A673 (cell line): ENCODE data around the gene CRLF1.

Source experiments
- CTCF ChIP-seq: fragments of 300-800, 200-600 bp; sonication (generic); conservative IDR thresholded peaks from 2 replicates; pipeline ENCODE4 v1.5.1; 2017; ENCODE audit warnings: low read depth, mild to moderate bottlenecking, antibody characterized with exemption, low read length, moderate library complexity, mixed read lengths
- EZH2 ChIP-seq: fragments of 200-600 bp; sonication (generic); IDR thresholded peaks from 2 replicates; pipeline ENCODE4 v1.6.1; 2017; ENCODE audit warnings: borderline replicate concordance, low read depth, mild to moderate bottlenecking, mixed read lengths, antibody characterized with exemption, low read length; ENCODE audit not compliant: poor library complexity, severe bottlenecking

GRCh38 chr19:18605546-18606280, 886 bp downstream of the CRLF1 start:
- TF ChIP-seq CTCF (peak; percentile 25; the same call in 1 of the 2 replicates), EZH2 (no peak)
